ENCODE data around the gene ALOXE3.

Gene ALOXE3

DNA sequence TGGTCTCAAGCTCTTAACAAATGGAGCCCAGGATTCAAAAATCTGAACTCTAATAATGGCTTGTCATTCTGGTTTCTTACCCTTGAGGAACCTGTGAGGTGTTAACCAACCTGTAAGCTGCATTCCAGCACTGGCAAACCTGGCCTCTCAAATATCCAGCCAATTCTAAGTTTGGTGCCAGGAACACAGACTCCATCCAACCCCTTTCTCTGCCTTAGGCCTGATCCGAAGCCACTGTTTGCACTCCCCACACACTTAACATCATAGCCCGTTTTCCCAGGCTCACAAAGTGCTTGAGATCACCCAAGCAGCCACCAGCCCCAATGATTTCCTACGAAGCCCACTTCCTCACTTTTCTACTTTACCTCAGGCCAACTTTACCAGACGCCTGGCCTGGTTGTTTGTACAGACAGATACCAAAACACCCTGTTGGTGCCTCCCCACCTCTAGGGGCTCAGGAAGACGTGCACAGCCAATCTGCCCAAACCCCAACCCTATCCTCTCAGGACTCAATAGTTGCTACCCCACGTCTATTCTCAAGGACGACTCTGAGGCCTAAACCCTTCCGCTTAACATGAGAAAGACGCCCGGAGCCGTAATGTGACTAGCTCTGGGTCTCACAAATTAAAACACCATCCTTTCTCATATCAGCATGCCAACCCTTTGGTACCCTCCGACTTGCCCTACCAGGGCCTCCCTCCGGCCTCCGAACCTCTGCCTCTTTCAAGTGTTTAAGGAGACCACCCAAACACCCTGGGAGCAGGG lies 37.1 kb upstream of the ALOXE3 start:
- no peak for DNase-seq (ENCODE audit: low read depth)
- H3K4me3 ChIP-seq (ENCODE audit: low read depth, low read length), result peak overlapping the region; percentile 62

DNA sequence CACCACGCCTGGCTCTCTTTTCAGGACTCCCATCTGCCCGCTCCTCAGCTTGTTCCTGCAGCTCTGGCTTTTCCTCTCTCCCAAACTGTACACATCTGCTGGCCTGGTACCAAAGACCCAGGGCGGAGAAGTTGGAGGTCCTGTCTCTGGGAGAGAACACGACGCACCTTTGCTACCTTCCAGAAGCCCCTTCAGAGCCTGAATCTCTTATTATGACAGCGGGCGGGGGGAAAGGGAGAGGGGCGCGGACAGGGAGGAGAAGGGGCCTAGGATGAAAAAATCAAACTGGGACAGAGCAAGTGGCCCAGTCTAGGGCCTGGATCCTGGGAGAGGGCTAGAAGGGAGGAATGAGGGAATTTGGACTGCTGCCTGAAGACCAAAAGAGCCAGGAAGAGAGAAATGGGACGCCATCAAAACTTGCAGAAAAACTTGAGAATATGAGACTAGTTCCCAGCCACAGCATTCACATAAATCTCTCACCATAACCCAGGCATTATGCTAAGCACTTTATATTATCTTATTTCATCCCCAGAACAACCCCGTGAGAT lies 36.4 kb upstream of the ALOXE3 start:
- peak overlapping the region; percentile 62 for H3K4me3 ChIP-seq (ENCODE audit: low read depth, low read length)
- no peak for DNase-seq (ENCODE audit: low read depth)

DNA sequence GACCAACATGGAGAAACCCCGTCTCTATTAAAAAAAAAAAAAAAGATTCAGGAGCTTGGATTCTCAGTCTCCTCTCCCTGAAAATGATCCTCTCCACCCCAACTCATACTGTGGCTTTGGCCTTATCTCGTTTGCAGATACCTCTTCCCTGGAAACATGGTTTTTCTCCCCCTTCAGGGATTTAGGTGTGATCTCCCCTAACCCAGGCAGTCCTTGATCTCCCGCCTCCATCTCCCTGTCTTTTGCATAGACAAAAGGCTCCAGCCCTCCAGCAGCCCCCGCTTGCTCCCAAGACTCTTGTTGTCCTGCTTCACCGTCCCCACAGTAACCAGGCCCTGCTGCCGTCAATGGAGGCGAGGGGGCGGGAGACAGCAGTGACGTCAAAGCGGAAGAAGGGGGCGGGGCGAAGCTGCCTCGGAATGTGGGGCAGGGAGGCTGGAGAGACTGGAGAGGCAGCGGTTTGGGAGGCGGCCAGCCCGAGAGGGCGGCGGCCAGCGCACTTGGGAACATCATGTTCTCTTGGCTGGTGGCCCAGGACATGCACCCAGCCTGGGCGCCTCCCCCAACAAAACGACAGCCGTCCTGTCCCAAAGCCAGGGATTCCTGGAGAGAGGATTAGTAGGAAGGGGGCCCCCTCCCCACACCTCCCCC lies 35.8 kb upstream of the ALOXE3 start:
- peak overlapping the region; percentile 62 for H3K4me3 ChIP-seq (ENCODE audit: low read depth, low read length)
- peak; percentile 100 for DNase-seq (ENCODE audit: low read depth)

DNA sequence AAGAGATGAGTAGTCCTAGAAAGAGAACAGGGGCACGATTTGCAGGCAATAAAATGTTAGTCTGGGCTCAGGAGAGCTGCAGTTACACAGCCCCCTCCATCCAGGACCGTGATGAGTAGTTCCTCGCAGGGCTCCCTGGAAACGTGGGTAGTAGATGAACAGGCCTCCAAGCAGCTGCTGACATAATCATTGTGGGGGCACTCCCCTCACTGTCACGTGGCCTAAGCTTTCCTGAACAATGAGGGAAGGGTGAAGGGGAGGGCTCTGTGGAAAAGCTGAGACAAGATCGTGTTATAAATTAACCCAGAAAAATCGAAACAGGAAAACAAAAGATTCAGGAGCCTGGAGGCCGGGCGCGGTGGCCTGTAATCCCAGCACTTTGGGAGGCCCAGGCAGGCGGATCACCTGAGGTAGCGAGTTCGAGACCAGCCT lies 35.2 kb upstream of the ALOXE3 start:
- DNase-seq (ENCODE audit: low read depth), result peak; percentile 96
- H3K4me3 ChIP-seq (ENCODE audit: low read depth, low read length), result peak overlapping the region; percentile 48

DNA sequence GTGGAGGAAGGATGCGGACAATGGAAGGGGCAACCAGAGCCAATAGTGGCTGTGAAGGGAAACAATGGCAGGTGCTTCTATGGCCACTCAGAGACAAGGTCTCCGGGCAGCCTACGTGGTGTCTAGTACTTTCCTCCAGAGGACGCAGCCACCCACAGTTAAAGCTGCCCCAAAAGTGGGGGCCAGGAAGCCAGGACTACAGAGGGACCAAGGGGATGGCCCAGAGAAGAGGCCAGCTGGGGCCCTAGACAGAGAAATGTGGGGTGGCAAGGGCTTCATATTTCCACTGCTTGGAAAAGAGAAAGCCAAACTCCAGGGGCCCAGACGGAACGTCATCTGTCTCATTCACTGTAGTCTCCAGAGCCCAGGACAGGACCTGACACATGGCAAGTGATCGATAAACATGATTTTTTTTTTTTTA lies 34.7 kb upstream of the ALOXE3 start:
- DNase-seq (ENCODE audit: low read depth), result no peak
- peak overlapping the region; percentile 87 for H3K4me3 ChIP-seq (ENCODE audit: low read depth, low read length)

DNA sequence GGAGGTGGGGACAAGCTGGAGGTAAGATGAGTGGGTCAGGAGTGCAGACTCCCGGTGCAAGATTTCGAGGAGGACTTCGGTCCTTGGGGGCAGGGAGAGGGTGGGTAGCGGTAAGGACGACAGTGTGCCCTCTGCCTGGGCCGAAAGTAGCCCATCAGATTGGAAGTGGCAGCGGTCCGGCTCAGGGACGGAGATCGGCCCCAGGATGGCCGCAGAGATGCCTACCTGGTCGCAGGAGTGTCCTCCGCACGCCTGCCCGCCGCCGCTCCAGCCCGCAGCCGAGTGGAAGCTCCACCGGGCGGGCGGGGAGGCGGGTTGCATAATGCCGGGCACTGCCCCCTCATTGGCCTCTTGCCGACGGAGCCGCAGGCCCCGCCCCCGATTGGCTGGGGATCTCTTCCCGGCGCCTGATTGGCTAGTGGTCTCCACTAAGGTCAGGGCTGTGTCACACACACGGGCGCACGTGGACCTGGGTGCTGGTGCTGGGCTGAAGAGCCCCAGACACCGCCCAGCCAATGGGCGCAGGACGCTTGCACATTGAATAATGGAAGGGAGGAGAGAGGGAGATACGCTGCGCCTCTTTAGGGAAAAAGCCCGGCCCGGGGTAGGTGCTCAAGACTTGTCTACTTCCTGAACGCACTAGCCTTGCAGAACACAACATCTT lies 33.9 kb upstream of the ALOXE3 start, which contains the start of gene PER1:
Gene PER1 (minus strand): TSS at position 293 of the 664 bp plus-strand sequence. CDS start 1,698 bp downstream, outside the sequence.
- peak within 1 kb of the TSS; percentile 87 for H3K4me3 ChIP-seq (ENCODE audit: low read depth, low read length)
- DNase-seq (ENCODE audit: low read depth), result peak; percentile 94

DNA sequence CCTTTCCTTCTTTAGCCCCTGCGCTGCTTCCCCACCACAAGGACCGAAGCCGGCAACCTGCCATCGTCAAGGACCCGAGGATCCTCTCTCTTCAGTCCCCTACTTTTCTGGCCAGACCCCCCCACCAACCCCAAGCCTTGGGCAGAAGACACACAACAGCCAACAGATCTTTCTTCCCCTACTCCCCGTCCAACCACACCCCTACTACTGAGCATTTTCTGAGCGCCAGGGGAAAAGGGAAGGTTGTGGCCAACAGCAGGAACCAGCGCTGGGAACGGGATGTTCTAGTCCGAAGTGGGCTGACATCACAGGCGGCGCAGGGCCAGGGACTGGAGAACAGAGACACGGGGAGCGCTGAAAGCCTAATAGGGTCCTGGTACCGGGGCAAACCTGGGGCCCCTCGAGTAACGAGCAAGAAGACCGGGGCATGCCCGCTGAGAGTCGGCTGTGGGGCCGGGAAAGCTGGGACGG lies 33.4 kb upstream of the ALOXE3 start:
- H3K4me3 ChIP-seq (ENCODE audit: low read depth, low read length), result peak overlapping the region; percentile 87
- peak; percentile 64 for DNase-seq (ENCODE audit: low read depth)

DNA sequence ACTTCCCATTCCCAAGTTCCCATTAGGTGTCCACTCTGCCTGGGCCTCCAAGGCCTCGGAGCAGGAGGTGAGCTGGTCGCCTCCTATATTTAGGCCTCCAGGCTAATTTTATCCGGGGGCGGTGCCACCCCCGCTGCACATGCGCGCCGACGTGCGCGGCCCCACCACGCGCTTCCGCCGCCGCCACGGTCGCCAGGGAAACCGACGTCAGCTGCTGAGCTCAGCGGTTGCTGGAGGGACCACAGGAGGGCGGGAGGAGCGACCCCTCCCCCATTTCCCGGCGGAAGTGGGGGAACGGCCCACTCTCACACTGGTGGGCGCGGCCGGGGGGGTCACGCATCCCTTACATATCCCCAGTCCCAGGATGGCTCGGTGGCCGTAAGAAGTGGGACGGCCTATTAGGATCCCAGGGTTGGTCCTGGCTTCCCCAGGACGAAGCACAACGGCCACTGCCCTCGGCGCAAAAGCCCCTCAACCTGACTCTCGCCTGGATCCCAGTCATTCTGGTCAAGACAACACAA lies 32.9 kb upstream of the ALOXE3 start:
- H3K4me3 ChIP-seq (ENCODE audit: low read depth, low read length), result peak overlapping the region; percentile 87
- DNase-seq (ENCODE audit: low read depth), result peak; percentile 85

DNA sequence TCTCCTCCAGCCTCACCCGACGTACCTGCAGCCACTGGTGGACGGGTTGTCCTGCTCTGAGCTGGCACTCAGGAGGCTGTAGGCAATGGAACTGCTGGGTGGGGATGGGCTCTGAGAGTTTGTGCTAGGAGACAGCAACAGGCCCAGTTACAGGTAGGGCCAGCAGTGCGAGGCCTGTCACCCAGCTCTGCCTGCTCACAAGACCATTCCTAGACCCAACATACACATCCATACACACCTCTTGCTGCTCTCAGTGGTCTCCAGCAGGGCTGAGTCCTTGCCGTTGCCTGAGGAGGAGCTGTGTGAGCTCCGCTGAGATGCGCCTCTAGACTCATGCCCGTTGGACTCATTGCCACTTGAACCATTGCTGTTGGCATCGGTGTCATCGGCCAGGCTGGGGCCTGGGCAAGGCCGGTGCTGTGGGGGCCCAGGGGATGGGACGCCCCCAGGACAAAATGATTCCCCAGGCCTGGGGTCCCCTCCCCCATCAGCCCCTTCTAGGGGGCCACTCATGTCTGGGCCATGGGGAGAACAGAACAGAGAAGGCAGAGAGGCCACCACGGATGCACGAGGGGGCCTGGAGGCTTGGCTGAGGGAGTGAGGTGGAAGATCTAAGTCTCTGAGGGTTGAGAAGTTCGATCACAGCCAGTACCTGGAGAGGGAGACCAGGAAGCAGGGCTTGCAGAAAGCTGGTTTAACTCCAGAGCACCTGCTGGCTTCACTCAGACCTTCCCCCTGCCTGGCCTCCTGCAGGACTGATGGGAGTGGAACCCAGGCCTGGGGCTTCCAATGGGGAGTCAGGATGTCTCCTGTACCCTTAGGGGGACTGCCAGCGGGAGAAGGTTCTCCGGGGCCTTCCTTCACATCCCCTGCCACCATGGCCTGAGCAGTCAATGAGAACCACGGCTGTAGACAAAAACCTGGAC lies 32.1 kb upstream of the ALOXE3 start:
- H3K4me3 ChIP-seq (ENCODE audit: low read depth, low read length), result peak overlapping the region; percentile 87
- DNase-seq (ENCODE audit: low read depth), result no peak

DNA sequence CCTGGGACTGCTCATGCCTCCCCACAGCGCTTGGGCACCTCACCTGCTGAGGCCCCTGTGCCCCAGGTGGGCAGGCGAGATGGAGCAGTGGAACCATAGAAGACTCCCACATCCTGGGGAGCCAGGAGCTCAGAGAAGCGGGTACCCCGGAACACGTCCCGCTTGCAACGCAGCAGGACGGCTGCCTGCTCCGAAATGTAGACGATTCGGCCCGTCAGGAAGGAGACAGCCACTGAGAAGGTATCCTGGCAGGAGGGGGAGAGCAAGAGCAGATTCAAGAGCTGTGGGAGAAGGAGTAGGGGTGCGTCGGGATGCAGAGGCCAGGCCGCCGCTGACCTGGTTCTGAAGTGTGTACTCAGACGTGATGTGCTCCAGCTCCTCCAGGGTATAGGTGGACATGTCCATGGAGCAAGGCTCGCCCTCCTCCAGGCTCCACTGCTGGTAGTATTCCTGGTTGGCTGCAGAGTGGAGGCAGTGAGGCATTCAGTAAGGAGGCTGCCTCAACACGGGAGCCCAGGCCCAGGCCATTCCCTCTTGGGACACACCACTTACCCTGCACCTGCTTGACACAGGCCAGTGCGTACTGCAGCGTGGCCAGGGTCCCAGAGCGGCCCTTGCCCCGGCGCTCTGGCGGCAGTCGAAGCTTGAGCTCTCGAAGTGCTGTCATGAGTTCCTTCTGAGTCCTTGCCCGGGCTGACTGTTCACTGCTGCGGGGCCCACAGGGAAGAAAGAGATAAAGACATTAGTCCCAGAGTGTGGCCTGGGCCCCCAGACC lies 31.3 kb upstream of the ALOXE3 start:
- no peak for DNase-seq (ENCODE audit: low read depth)
- H3K4me3 ChIP-seq (ENCODE audit: low read depth, low read length), result no peak overlapping the region

DNA sequence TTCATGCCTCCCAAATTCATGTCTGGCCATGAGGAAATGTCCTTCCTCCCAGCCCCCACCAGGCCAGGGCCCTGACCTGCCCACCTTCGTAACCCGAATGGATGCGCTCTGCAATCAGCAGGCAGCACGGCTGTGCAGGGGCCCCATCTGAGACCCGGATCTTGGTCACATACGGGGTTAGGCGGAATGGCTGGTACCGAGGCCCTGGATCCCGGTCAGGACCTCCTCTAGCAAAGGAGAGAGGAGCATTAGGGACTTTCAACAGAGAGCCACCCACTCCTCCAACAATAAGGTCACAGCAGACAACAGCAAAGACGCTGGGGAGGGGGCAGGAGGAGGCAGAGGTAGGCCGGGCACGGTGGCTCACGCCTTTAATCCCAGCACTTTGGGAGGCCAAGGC lies 30.2 kb upstream of the ALOXE3 start:
- DNase-seq (ENCODE audit: low read depth), result no peak
- H3K4me3 ChIP-seq (ENCODE audit: low read depth, low read length), result no peak overlapping the region

DNA sequence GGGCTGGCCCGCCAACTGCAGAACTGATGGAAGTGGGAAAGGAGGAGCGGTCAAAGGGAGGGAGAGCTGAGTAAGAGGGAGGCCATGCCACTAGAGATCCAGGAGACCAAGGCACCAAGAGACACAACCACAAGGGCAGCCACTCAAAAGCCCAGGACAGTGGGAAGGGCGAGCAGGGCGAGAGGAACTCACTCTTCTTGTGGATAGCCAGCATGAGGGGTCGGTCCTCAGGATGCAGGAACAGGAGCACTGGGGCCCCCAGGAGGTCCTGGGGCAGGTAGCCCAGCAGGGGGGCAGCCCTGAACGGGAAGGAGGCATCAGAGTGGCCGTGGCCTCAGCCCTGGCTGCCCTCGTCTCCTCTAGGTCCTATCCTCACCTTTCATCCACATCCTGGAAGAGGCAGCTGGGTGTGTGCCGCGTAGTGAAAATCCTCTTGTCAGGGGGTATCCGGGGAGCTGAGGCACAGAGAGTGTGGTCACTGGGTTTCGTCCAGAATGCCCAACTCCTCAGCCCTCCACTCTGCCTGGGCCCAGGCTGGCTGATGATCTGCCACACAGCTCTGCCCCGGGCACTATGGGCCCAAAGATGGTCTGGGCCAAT lies 29.6 kb upstream of the ALOXE3 start:
- no peak for DNase-seq (ENCODE audit: low read depth)
- no peak overlapping the region for H3K4me3 ChIP-seq (ENCODE audit: low read depth, low read length)

DNA sequence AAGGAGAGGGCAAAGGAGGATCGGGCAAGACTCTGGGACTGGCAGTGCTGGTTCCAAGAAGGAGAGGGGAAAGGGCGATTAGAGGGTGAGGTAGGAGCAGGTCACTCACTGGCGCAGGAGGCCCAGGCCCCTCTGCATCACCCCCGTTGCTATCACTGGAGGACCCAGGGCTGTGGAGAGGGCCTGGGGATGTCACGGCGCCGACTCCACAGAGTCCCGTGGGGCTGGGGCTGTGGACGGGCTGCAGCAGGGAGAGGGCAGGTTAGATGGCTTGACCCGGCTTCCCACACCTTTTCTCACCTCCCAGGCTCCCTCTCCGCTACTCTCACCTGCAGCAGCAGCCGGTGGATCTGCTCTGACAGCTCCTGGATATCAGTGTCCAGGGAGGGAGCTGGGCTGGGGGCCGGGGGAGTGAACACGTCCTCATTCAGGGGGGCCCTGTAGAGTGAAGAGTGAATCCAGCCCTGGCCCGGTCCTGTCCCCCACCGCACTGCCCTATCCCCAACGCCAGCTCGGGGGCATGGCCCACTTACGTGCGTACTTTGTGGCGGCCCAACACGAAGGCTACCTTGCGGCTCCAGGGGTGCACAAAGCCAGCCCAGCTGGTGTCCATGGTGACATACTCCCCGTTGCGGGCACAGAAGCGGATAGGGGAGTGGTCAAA lies 29.0 kb upstream of the ALOXE3 start:
- no peak for DNase-seq (ENCODE audit: low read depth)
- no peak overlapping the region for H3K4me3 ChIP-seq (ENCODE audit: low read depth, low read length)

DNA sequence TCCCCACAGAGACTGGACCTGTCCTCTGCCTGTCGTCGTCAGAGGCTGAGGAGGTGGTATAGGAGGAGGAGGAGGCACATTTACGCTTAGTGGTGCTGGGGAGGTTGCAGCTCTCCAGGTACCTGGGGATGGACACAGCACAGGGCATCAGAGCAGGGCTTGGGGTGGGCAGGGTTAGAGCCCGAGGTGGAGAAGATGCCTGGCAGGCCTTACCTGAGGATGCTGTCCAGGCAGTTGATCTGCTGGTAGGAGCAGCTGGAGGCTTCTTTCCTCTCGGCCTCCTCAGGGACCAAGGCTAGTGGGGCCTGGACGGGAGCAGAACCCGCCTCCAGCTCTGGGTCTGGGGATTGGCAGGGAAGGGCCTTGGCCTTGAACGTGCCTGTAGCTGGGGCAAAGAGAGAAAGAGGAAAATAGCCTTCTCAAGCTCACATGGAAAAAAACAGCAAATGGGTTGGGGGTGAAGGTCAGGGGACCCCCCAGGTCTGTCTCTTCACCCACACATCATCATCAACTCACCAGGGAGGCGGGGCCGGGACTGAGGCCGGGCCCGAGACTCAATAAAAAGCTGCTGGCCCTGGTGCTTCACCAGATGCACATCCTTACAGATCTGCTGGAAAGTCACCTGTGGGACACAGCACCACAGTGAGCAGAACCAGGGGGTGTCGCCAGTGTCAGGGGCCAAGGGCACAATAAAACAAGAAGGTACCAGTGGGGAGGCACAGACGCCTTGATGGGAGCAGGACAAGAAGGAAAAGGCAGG lies 28.2 kb upstream of the ALOXE3 start:
- no peak for DNase-seq (ENCODE audit: low read depth)
- no peak overlapping the region for H3K4me3 ChIP-seq (ENCODE audit: low read depth, low read length)

DNA sequence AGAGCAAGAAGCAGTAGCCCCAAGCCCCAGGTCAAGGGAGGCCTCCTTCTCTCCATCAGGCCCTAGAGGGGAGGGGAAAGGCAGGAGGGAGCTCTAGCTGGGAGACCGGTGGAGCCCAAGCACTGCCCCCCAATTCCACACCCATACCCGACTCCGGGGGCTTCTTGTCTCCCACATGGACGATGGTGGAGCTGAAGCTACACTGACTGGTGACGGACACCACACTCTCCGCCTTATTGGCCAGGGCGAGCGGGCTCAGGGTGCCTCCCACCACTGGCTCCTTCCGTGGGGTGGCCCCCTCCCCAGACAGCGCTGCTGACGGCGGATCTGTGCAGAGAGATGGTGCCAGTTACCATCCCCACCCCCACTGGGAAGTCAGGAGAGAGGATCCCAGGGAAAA lies 27.5 kb upstream of the ALOXE3 start:
- H3K4me3 ChIP-seq (ENCODE audit: low read depth, low read length), result no peak overlapping the region
- no peak for DNase-seq (ENCODE audit: low read depth)

DNA sequence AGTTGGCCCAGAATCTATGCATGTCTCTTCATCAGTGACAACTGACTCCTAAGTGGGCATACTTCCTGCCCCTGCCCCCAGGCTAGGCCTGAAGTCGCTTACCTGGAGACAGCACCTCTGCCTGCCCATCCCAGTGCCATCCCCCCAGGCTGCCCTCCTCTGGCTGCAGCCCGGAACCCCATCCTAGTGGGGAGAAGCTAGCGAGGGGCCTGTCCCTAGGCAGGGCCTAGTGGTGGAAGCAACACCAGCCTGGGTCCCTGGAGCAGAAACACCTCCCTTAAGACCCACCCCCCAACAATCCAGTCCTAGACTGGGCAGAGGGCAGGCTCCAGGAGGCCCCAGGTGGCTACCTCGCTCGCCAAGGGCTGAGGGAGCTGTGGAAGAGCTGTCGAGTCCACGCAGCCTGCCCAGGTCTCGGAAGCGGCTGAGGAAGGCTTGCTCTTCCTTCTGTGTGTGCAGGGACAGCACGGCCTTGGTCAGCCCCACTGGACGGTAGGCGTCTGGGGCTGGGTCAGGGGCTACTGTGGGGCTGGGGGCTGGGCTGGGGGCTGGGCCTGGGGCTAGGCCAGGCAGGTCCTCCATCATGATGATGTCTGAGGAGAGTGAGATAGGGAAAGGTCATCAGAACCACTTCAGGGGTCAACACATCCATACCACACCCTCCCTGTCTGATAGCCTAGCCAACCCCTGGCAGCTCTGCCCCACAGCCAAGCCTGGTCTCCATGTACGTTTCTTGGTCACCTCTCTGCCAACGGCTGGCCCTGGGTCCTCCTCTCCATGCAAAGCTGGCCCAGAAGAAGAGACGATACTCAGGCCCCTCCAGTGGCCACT lies 26.3 kb upstream of the ALOXE3 start:
- DNase-seq (ENCODE audit: low read depth), result no peak
- H3K4me3 ChIP-seq (ENCODE audit: low read depth, low read length), result no peak overlapping the region
